Measurements from ENCODE around the gene UGT2A3.

DNA sequence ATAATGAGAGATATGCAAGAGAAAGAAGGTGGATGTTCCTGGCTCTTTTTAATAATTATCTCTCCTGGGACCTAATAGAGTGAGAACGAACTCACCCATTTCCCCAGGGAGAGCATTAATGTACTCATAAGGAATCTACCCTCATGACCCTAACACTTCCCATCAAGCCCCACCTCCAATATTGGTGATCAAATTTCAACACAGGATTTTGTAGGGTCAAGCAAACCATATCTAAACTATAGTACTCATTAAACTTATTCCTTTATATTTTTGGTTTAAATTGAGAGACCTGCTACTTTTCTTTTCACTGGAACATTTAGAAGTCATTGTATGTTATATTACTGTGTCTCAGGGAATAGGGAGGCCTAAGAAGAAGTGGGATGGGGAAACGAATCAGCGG, 2.6 kb downstream of the UGT2A3 start:
- TF ChIP-seq POLR2A (IDR thresholded peaks at IDR 0.05): no peak
- TF ChIP-seq, protein P1, sequence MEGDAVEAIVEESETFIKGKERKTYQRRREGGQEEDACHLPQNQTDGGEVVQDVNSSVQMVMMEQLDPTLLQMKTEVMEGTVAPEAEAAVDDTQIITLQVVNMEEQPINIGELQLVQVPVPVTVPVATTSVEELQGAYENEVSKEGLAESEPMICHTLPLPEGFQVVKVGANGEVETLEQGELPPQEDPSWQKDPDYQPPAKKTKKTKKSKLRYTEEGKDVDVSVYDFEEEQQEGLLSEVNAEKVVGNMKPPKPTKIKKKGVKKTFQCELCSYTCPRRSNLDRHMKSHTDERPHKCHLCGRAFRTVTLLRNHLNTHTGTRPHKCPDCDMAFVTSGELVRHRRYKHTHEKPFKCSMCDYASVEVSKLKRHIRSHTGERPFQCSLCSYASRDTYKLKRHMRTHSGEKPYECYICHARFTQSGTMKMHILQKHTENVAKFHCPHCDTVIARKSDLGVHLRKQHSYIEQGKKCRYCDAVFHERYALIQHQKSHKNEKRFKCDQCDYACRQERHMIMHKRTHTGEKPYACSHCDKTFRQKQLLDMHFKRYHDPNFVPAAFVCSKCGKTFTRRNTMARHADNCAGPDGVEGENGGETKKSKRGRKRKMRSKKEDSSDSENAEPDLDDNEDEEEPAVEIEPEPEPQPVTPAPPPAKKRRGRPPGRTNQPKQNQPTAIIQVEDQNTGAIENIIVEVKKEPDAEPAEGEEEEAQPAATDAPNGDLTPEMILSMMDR (IDR thresholded peaks at IDR 0.05): no peak
